HG02588 (cell line): ENCODE data around the gene MAML2.
A peak's percentile ranks its signal among the peaks of the same experiment; 100 is the strongest.

Source experiments
- ATAC-seq: cut with Tn5 transposase; IDR thresholded peaks from one replicate; pipeline ENCODE4 v1.9.1; 2021; ENCODE audit warnings: mild to moderate bottlenecking, moderate library complexity; ENCODE audit not compliant: unreplicated experiment

MAML2 gene

GRCh38 chr11:96342961-96343711 is at the start of gene MAML2:
Gene MAML2 (minus strand): TSS chr11:96343195. CDS start chr11:96341895, 1,300 bp downstream.
- peak; percentile 85 for ATAC-seq

GRCh38 chr11:96391698-96392307 is 48.8 kb upstream of the MAML2 start:
- no peak for ATAC-seq

- no peak for ATAC-seq
These were observed 47.4 kb upstream of the MAML2 start for GRCh38 chr11:96390488-96390792.

GRCh38 chr11:96389720-96390487 is 46.9 kb upstream of the MAML2 start, which contains the start of the genes CCDC82 and JRKL:
Gene CCDC82 (minus strand): TSS chr11:96389912. CDS start chr11:96384747, 5,165 bp downstream.
Gene JRKL (plus strand): TSS chr11:96390013. CDS start chr11:96390650, 637 bp downstream.
- ATAC-seq = peak; percentile 96

GRCh38 chr11:96388891-96389719 is 46.1 kb upstream of the MAML2 start:
- peak; percentile 44 for ATAC-seq

GRCh38 chr11:96385187-96385586 is 42.2 kb upstream of the MAML2 start:
- no peak for ATAC-seq

- ATAC-seq = no peak
These were observed 41.2 kb upstream of the MAML2 start for GRCh38 chr11:96384156-96384555.

- no peak for ATAC-seq
These were observed 33.8 kb upstream of the MAML2 start for GRCh38 chr11:96376796-96377195.

GRCh38 chr11:96373826-96374225 is 30.8 kb upstream of the MAML2 start:
- ATAC-seq = no peak

GRCh38 chr11:96367342-96367741 is 24.3 kb upstream of the MAML2 start:
- no peak for ATAC-seq

- ATAC-seq = no peak
These were observed 23.0 kb upstream of the MAML2 start for GRCh38 chr11:96366024-96366423.

GRCh38 chr11:96365493-96365892 is 22.5 kb upstream of the MAML2 start:
- no peak for ATAC-seq

GRCh38 chr11:96361778-96362177 is 18.8 kb upstream of the MAML2 start:
- no peak for ATAC-seq

- ATAC-seq = no peak
These were observed 15.3 kb upstream of the MAML2 start for GRCh38 chr11:96358321-96358720.

GRCh38 chr11:96357794-96358193 is 14.8 kb upstream of the MAML2 start:
- ATAC-seq = no peak

- no peak for ATAC-seq
These were observed 13.9 kb upstream of the MAML2 start for GRCh38 chr11:96356848-96357247.

- no peak for ATAC-seq
These were observed 708 bp downstream of the MAML2 start for GRCh38 chr11:96342014-96342960.

- peak; percentile 22 for ATAC-seq
These were observed 1.6 kb downstream of the MAML2 start for GRCh38 chr11:96341211-96342013.

- no peak for ATAC-seq
These were observed 2.5 kb downstream of the MAML2 start for GRCh38 chr11:96340555-96340885.
